ENCODE data around the gene SMAP2.

SMAP2 gene

DNA sequence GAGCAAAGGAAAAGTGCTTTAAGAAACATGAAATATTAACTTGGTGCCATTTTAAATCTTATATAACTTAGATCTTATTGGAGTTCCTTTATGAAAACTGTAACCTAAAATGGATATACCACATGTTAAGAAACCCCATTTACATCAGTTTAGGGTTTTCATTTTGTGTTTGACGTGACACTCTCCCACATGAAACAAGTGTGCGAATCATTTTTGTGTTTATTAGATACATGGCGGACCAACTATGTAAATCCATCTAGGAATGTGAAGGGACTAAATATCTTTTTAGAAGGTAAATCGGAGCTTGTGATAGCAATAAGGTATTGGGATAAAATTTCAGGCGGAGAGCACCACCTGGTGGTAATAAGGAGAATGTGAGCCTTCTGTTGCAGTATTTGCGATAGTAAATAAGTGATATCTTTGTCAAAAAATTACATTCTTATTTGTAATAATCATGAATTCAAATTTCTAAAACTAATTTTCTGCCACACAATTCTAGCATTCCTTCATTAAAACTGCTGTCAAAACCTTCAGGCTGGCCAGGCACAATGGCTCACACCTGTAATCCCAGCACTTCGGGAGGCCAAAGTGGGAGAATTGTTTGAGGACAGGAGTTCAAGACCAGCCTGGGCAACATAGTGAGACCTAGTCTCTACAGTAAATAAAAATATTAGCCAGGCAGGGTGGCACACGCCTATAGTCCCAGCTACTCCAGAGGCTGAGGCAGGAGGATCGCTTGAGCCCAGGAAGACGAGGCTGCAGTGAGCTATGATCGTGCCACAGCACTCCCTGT lies 31.3 kb downstream of the SMAP2 start:
- H3K36me3 Mint-ChIP-seq (ENCODE audit: low read depth) = peaks cover 4% of the 10 kb centered on the region
- H3K9me3 Mint-ChIP-seq = no peaks in the 10 kb centered on the region
- H3K4me1 Mint-ChIP-seq = no peaks in the 10 kb centered on the region
- peak overlapping the region in 2 of 3 experiments; percentile 24 to 30 for H3K4me3 Mint-ChIP-seq
- H3K27me3 Mint-ChIP-seq (ENCODE audit: low read depth) = no peaks in the 10 kb centered on the region
- no peak overlapping the region for H3K27ac Mint-ChIP-seq
- TF ChIP-seq, protein P1, sequence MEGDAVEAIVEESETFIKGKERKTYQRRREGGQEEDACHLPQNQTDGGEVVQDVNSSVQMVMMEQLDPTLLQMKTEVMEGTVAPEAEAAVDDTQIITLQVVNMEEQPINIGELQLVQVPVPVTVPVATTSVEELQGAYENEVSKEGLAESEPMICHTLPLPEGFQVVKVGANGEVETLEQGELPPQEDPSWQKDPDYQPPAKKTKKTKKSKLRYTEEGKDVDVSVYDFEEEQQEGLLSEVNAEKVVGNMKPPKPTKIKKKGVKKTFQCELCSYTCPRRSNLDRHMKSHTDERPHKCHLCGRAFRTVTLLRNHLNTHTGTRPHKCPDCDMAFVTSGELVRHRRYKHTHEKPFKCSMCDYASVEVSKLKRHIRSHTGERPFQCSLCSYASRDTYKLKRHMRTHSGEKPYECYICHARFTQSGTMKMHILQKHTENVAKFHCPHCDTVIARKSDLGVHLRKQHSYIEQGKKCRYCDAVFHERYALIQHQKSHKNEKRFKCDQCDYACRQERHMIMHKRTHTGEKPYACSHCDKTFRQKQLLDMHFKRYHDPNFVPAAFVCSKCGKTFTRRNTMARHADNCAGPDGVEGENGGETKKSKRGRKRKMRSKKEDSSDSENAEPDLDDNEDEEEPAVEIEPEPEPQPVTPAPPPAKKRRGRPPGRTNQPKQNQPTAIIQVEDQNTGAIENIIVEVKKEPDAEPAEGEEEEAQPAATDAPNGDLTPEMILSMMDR (IDR thresholded peaks at IDR 0.05; ENCODE audit: unreplicated experiment in 3 of 3) = peak; percentile 75 to 92 (median 85)

DNA sequence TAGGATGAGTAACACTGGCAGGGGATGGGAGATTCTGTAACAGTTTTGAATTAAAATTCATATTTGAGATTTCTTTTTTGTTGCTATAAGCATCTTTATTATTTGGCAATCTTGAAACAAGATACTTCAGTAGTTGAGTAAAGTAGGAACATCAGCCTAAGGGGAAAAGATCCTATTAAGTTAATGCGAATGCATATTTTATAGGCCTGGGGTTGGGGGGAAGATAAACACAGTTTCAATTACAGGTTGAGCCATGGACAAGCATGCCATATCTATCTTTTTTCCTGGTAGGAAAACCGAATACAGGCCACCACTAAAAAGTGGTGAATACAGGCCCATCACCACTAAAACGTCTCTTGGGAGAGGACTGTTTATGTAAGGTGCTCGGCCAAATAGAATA lies 32.3 kb downstream of the SMAP2 start:
- TF ChIP-seq, protein P1 (IDR thresholded peaks at IDR 0.05; ENCODE audit: unreplicated experiment in 3 of 3) = no peak
- no peaks in the 10 kb centered on the region for H3K27me3 Mint-ChIP-seq (ENCODE audit: low read depth)
- H3K36me3 Mint-ChIP-seq (ENCODE audit: low read depth) = peaks cover 4% of the 10 kb centered on the region
- H3K27ac Mint-ChIP-seq = no peak overlapping the region
- H3K4me3 Mint-ChIP-seq = no peak overlapping the region
- H3K4me1 Mint-ChIP-seq = no peaks in the 10 kb centered on the region
- no peaks in the 10 kb centered on the region for H3K9me3 Mint-ChIP-seq

DNA sequence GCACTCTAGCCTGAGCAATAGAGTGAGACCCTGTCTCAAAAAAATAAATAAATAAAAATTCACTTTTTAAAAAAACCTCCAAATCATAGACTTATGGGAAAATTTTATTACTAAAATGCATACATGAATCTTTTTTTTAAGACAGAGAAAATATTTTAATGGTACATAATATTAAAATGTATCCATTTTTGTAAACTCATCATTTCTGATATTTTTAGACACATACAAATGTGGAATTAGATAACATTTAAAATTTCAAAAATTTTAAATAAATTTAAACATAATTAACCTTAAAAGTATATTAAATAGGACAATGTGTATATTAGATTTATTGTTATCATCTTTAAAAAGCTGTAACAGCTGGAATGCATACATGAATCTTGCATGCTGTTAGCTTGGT lies 33.9 kb downstream of the SMAP2 start:
- no peak overlapping the region for H3K27ac Mint-ChIP-seq
- no peak overlapping the region for H3K4me3 Mint-ChIP-seq
- TF ChIP-seq, protein P1 (IDR thresholded peaks at IDR 0.05; ENCODE audit: unreplicated experiment in 3 of 3) = no peak
- peaks cover 4% of the 10 kb centered on the region for H3K36me3 Mint-ChIP-seq (ENCODE audit: low read depth)
- no peaks in the 10 kb centered on the region for H3K27me3 Mint-ChIP-seq (ENCODE audit: low read depth)
- no peaks in the 10 kb centered on the region for H3K9me3 Mint-ChIP-seq
- no peaks in the 10 kb centered on the region for H3K4me1 Mint-ChIP-seq

DNA sequence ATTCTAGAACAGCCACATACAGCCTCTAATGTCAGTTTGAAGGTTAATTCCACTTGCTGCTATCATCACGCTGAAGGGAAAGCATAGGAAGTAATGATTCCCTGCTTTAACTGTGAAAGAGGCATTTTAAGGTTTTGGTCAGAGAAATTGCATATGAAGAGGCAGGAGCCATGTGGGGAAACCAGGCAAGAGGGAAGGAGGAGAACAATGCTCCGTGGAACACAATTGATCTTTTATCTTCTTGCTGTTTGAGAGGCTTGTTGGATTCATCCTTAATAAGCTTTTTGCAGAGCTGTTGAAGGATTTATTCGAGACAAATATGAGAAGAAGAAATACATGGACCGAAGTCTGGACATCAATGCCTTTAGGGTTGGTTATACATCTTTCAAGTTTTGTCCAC lies 35.9 kb downstream of the SMAP2 start:
- Mint-ChIP-seq H3K36me3 (ENCODE audit: low read depth) (peaks cover 14% of the 10 kb centered on the region), H3K27me3 (ENCODE audit: low read depth) (no peaks in the 10 kb centered on the region), H3K4me3 (no peak overlapping the region), H3K4me1 (no peaks in the 10 kb centered on the region), H3K9me3 (no peaks in the 10 kb centered on the region), H3K27ac (no peak overlapping the region)
- TF ChIP-seq, protein P1 (IDR thresholded peaks at IDR 0.05; ENCODE audit: unreplicated experiment in 3 of 3) = no peak

DNA sequence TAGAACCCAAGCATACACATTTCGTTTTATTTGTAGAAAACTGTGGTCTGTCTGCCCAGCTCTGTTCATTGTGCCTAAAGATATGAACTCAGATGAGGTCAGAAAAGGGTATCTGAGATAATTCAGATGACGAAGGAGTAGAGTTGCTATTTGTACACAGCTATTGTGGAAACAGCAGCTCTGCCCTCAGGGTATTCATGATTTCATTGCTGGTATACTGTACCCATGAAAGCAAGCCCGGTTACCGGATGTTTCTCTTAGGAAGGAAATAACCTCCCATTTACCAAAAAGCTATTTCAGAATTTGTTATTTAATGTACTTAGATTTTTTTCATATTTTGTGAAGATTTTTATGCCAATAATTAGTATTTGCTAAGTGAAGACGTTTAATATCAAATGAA lies 37.8 kb downstream of the SMAP2 start:
- Mint-ChIP-seq H3K4me1 (no peaks in the 10 kb centered on the region), H3K36me3 (ENCODE audit: low read depth) (peaks cover 29% of the 10 kb centered on the region), H3K4me3 (no peak overlapping the region), H3K27me3 (ENCODE audit: low read depth) (no peaks in the 10 kb centered on the region), H3K9me3 (no peaks in the 10 kb centered on the region), H3K27ac (no peak overlapping the region)
- TF ChIP-seq, protein P1 (IDR thresholded peaks at IDR 0.05; ENCODE audit: unreplicated experiment in 3 of 3) = no peak

DNA sequence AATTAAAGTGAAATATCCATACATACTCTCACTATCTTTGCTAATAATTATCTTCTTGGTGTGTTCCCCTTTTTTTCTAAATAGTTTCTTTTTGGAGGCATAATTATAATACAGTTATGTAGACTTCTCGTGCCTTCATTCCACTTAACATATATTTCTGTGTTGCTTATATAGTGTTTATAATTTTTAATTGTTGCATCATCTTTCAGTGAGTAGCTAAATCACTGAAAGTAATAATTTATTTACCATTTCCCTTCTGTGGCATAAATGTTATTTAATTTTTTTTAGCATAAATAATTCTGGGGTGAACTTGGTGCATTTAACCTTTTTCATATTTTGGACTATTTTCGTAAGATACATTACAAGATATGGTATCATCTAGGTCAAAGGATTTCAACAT lies 38.3 kb downstream of the SMAP2 start:
- no peak overlapping the region for H3K27ac Mint-ChIP-seq
- no peaks in the 10 kb centered on the region for H3K27me3 Mint-ChIP-seq (ENCODE audit: low read depth)
- H3K36me3 Mint-ChIP-seq (ENCODE audit: low read depth) = peaks cover 32% of the 10 kb centered on the region
- H3K9me3 Mint-ChIP-seq = no peaks in the 10 kb centered on the region
- H3K4me3 Mint-ChIP-seq = no peak overlapping the region
- H3K4me1 Mint-ChIP-seq = no peaks in the 10 kb centered on the region
- TF ChIP-seq, protein P1 (IDR thresholded peaks at IDR 0.05; ENCODE audit: unreplicated experiment in 3 of 3) = no peak

Data from nephron (organoid).